Prostate gland (tissue), 2 donors: ENCODE results near the gene SPAST.

ENCODE experiments used
- POLR2A ChIP-seq: fragments of 450-650 bp; IDR thresholded peaks from one replicate; pipeline ENCODE4 v1.6.1; 2016; ENCODE audit warnings: antibody characterized with exemption, mild to moderate bottlenecking
- POLR2AphosphoS5 ChIP-seq: sonication (generic); formaldehyde crosslinking; IDR thresholded peaks from one replicate; pipeline ENCODE4 v1.6.1; 2017; ENCODE audit warnings: antibody characterized with exemption
- TF ChIP-seq, protein P1 (sequence below), 4 experiments: fragments of 200-600 bp in 2 of 4; fragments of 450-650 bp in 2 of 4; sonication (generic) in 2 of 4; IDR thresholded peaks; 1 replicate in 3 of 4; 2 replicates in 1 of 4; pipeline ENCODE4 v1.5.1; 2016 to 2019; ENCODE audit warnings: antibody characterized with exemption in 4 of 4, mild to moderate bottlenecking in 2 of 4, moderate library complexity in 2 of 4

DNA sequence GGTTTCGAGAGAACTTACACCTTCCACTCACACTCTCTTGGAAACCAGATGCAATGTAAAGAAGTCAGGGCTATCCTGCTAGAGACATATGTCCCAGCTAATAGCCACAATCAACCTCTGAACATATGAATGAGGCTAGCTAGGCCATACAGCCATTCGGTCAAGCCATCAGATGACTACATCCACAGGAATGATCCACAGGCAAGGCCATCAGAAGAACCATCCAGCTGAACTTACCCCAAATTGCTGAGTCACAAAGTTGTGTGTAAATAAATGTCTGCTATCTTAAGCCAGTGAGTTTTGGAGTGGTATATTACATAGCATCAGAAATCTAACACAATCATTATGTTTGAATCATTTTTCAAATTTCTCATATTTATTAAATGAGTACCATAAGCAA lies 5.2 kb upstream of the SPAST start:
- TF ChIP-seq POLR2AphosphoS5 = no peak
- TF ChIP-seq, protein P1, sequence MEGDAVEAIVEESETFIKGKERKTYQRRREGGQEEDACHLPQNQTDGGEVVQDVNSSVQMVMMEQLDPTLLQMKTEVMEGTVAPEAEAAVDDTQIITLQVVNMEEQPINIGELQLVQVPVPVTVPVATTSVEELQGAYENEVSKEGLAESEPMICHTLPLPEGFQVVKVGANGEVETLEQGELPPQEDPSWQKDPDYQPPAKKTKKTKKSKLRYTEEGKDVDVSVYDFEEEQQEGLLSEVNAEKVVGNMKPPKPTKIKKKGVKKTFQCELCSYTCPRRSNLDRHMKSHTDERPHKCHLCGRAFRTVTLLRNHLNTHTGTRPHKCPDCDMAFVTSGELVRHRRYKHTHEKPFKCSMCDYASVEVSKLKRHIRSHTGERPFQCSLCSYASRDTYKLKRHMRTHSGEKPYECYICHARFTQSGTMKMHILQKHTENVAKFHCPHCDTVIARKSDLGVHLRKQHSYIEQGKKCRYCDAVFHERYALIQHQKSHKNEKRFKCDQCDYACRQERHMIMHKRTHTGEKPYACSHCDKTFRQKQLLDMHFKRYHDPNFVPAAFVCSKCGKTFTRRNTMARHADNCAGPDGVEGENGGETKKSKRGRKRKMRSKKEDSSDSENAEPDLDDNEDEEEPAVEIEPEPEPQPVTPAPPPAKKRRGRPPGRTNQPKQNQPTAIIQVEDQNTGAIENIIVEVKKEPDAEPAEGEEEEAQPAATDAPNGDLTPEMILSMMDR (IDR thresholded peaks at IDR 0.05) = no peak
- no peak for TF ChIP-seq POLR2A
